IMR-90 (cell line): ENCODE data around the gene KLF12. TPM values are rescaled to one million over a fixed set of nuclear protein-coding genes. Genes with fewer than 3 reads are reported as not detected.

Experiments used
- ATAC-seq: fragments of 200-7000 bp; cut with Tn5 transposase; 2 replicates; pipeline ENCODE4 v1.9.1; 2020; ENCODE audit warnings: low read depth, mild to moderate bottlenecking, moderate library complexity
- BruUV-seq: library from RNA; stranded (reverse); fragments of 400-500 nt; replicated peaks from 2 replicates; lab custom pipeline; 2021; lab: Mats Ljungman, UMichigan
- CTCF ChIA-PET: fragments of 300-600 bp; formaldehyde crosslinking; extraction: SDS; loops from one replicate; lab custom pipeline; 2021; ENCODE audit warnings: antibody characterized with exemption; lab: Yijun Ruan, JAX
- POLR2A ChIA-PET: fragments of 300-600 bp; sonication (Branson Sonifier 250); formaldehyde crosslinking; loops from one replicate; lab custom pipeline; 2022; ENCODE audit warnings: antibody characterized with exemption; ENCODE audit not compliant: unreplicated experiment; lab: Charles Lee
- DNase-seq: peaks from one replicate; pipeline ENCODE4 v3.0.0; 2013
- H2AFZ ChIP-seq: replicated peaks from 2 replicates; pipeline ENCODE3; 2013; ENCODE audit warnings: low read length, mild to moderate bottlenecking; ENCODE audit not compliant: poor library complexity
- H2AK5ac ChIP-seq: 2 replicates; pipeline ENCODE4 v1.6.1; 2013; ENCODE audit warnings: low read depth, low read length, inconsistent platforms
- H2AK9ac ChIP-seq: replicated peaks from 2 replicates; pipeline ENCODE3; 2013; ENCODE audit warnings: mild to moderate bottlenecking, low read depth, low read length, moderate library complexity; ENCODE audit not compliant: poor library complexity
- H2BK120ac ChIP-seq: 2 replicates; pipeline ENCODE4 v1.6.1; 2013; ENCODE audit warnings: low read depth, low read length, inconsistent platforms
- H2BK15ac ChIP-seq: 3 replicates; pipeline ENCODE4 v1.6.1; 2013; ENCODE audit warnings: low read depth, low read length, inconsistent platforms
- H2BK20ac ChIP-seq: 2 replicates; pipeline ENCODE4 v1.6.1; 2013; ENCODE audit warnings: low read depth, mild to moderate bottlenecking, inconsistent platforms, low read length, moderate library complexity
- H2BK5ac ChIP-seq: 2 replicates; pipeline ENCODE4 v1.6.1; 2013; ENCODE audit warnings: mild to moderate bottlenecking, low read depth, low read length, inconsistent platforms; ENCODE audit not compliant: poor library complexity, severe bottlenecking
- H3K14ac ChIP-seq: replicated peaks from 2 replicates; pipeline ENCODE4 v1.6.1; 2013; ENCODE audit warnings: low read depth, low read length, inconsistent platforms
- H3K18ac ChIP-seq: 2 replicates; pipeline ENCODE4 v1.6.1; 2013; ENCODE audit warnings: low read depth, low read length, control low read depth
- H3K23ac ChIP-seq: 2 replicates; pipeline ENCODE4 v1.6.1; 2013; ENCODE audit warnings: low read depth, low read length, inconsistent platforms
- H3K27ac ChIP-seq: 2 replicates; pipeline ENCODE4 v1.5.1; 2013; ENCODE audit warnings: mild to moderate bottlenecking, control low read depth, low read length; ENCODE audit not compliant: insufficient read depth
- H3K27me3 ChIP-seq: 2 replicates; pipeline ENCODE4 v1.6.1; 2013; ENCODE audit warnings: low read length; ENCODE audit not compliant: control insufficient read depth, insufficient read depth
- H3K36me3 ChIP-seq: 2 replicates; pipeline ENCODE4 v1.6.1; 2013; ENCODE audit warnings: low read length, mixed read lengths; ENCODE audit not compliant: control insufficient read depth, insufficient read depth
- H3K4ac ChIP-seq: 2 replicates; pipeline ENCODE4 v1.6.1; 2013; ENCODE audit warnings: low read depth, low read length, inconsistent platforms
- H3K4me1 ChIP-seq: 2 replicates; pipeline ENCODE4 v1.6.1; 2013; ENCODE audit warnings: low read length, mixed read lengths; ENCODE audit not compliant: control insufficient read depth, insufficient read depth
- H3K4me2 ChIP-seq: 2 replicates; pipeline ENCODE4 v1.6.1; 2013; ENCODE audit warnings: low read depth, mild to moderate bottlenecking, control low read depth, low read length, moderate library complexity
- H3K4me3 ChIP-seq: 2 replicates; pipeline ENCODE4 v1.5.1; 2013; ENCODE audit warnings: low read depth, mild to moderate bottlenecking, control low read depth, low read length, moderate library complexity; ENCODE audit not compliant: insufficient read depth
- H3K56ac ChIP-seq: 2 replicates; pipeline ENCODE4 v1.6.1; 2013; ENCODE audit warnings: low read length, inconsistent platforms; ENCODE audit not compliant: insufficient read depth; ENCODE audit errors: extremely low read depth
- H3K79me1 ChIP-seq, 2 experiments: 2 replicates each; pipeline ENCODE4 v1.6.1; 2013; ENCODE audit warnings: low read length in 2 of 2, inconsistent platforms in 1 of 2, low read depth in 1 of 2
- H3K9ac ChIP-seq: 2 replicates; pipeline ENCODE4 v1.6.1; 2013; ENCODE audit warnings: low read depth, low read length, control low read depth
- H3K9me1 ChIP-seq: 2 replicates; pipeline ENCODE4 v1.6.1; 2013; ENCODE audit warnings: low read length, inconsistent platforms; ENCODE audit not compliant: insufficient read depth
- H3K9me3 ChIP-seq: 2 replicates; pipeline ENCODE4 v1.6.1; 2013; ENCODE audit warnings: low read length; ENCODE audit not compliant: control insufficient read depth, insufficient read depth
- H4K20me1 ChIP-seq: 2 replicates; pipeline ENCODE4 v1.6.1; 2013; ENCODE audit warnings: low read length, inconsistent platforms; ENCODE audit not compliant: insufficient read depth
- H4K5ac ChIP-seq: 2 replicates; pipeline ENCODE4 v1.6.1; 2013; ENCODE audit warnings: mild to moderate bottlenecking, low read depth, low read length, control low read depth
- H4K8ac ChIP-seq, 2 experiments: 2 replicates each; pipeline ENCODE4 v1.6.1; 2013; ENCODE audit warnings: low read depth in 2 of 2, low read length in 2 of 2, control low read depth in 1 of 2, inconsistent platforms in 1 of 2
- H4K91ac ChIP-seq: 2 replicates; pipeline ENCODE4 v1.6.1; 2013; ENCODE audit warnings: low read depth, low read length, inconsistent platforms; ENCODE audit not compliant: insufficient read depth
- FOS ChIP-seq: fragments of 150-350 bp; IDR thresholded peaks from 2 replicates; pipeline ENCODE4 v1.6.1; 2016; ENCODE audit warnings: low read depth, low read length
- dilution Hi-C: fragments of 300-500 bp; cut with HindIII; formaldehyde crosslinking; loops from one replicate; pipeline ENCODE4 v1.14.3; 2018; ENCODE audit warnings: low sequenced_read_pairs; ENCODE audit not compliant: unreplicated experiment
- in situ Hi-C: fragments of 300-500 bp; cut with MboI; formaldehyde crosslinking; loops from 3 replicates; pipeline ENCODE4 v1.14.3; 2019; ENCODE audit warnings: low sequenced_read_pairs, inconsistent platforms, mixed read lengths
- intact Hi-C: fragments of 100-400 bp; cut with micrococcal nuclease; formaldehyde crosslinking; loops from 2 replicates; pipeline ENCODE4 v1.10.0; 2022
- polyA plus RNA-seq, 3 experiments: library from polyadenylated mRNA; depleted of rRNA; stranded (reverse); fragments of >200 nt; gene quantifications; 2 replicates each; pipeline ENCODE4 v1.2.3, GENCODE V29; 2012; ENCODE audit warnings: low replicate concordance in 1 of 3
- total RNA-seq: library from RNA; depleted of rRNA; stranded (reverse); fragments of >200 nt; gene quantifications from 2 replicates; pipeline ENCODE4 v1.2.3, GENCODE V29; 2012

The KLF12 gene
- total and polyA plus RNA-seq, 2 of the 4 experiments (the other 2 are of a cell fraction) = 8.8 to 44.8 TPM

GRCh38 chr13:74111399-74111798 lies 22.8 kb downstream of the KLF12 start:
- Histone ChIP-seq H4K8ac (no peak overlapping the region), H3K36me3 (no peaks in the 10 kb centered on the region), H2BK120ac (no peak overlapping the region), H3K4me3 (no peak overlapping the region), H2BK20ac (no peak overlapping the region), H3K9me3 (no peaks in the 10 kb centered on the region), H3K9ac (no peak overlapping the region), H3K4me2 (no peak overlapping the region), H4K20me1 (peaks cover 25% of the 10 kb centered on the region; the same call in 1 of the 2 replicates), H2BK15ac (no peak overlapping the region), H4K5ac (no peak overlapping the region), H3K23ac (no peak overlapping the region), H2BK5ac (no peak overlapping the region), H3K4me1 (peaks cover 6% of the 10 kb centered on the region; the same call in 1 of the 2 replicates), H4K91ac (no peak overlapping the region), H2AK9ac (no peak overlapping the region), H3K14ac (no peak overlapping the region), H3K27me3 (no peaks in the 10 kb centered on the region), H3K27ac (no peak overlapping the region), H2AFZ (no peak overlapping the region), H2AK5ac (no peak overlapping the region), H3K56ac (no peak overlapping the region), H3K79me1 (peaks cover 29 to 58% of the 10 kb centered on the region in 2 experiments), H3K4ac (no peak overlapping the region), H3K9me1 (no peaks in the 10 kb centered on the region), H3K18ac (no peak overlapping the region)
- intact Hi-C loops = no loop called here
- ATAC-seq (no peak), DNase-seq (no peak)
- dilution Hi-C loops = no loop called here
- ChIA-PET CTCF (no interaction called here), POLR2A (no interaction called here)
- BruUV-seq = no TSS peak
- in situ Hi-C loops = no loop called here
- TF ChIP-seq FOS = no peak
